ENCODE measurements around the gene RPL13. TPM values are rescaled to one million over a fixed set of nuclear protein-coding genes. Genes with fewer than 3 reads are reported as not detected.

Gene RPL13
- total RNA-seq, 1 experiment from 2014 or later: 2,157 TPM

- Histone ChIP-seq H3K27ac (ENCODE audit: insufficient read length, low read depth, low read length) (no peak overlapping the region), H2BK12ac (ENCODE audit: insufficient read length, low read depth, low read length) (no peak overlapping the region), H3K9me3 (ENCODE audit: control insufficient read depth, low read depth, low read length) (no peaks in the 10 kb centered on the region), H3K23me2 (ENCODE audit: insufficient read length, low read depth, low read length, poor library complexity, severe bottlenecking) (peaks cover 2% of the 10 kb centered on the region), H3K9ac (ENCODE audit: extremely low read depth, insufficient read length, low read length) (no peak overlapping the region), H3K23ac (ENCODE audit: insufficient read length, low read depth, low read length) (no peak overlapping the region), H2AK5ac (ENCODE audit: insufficient read length, low read length) (no peak overlapping the region), H2BK120ac (ENCODE audit: low read depth, low read length, poor library complexity, severe bottlenecking) (no peak overlapping the region), H3K79me1 (ENCODE audit: insufficient read depth, low read depth, low read length, poor library complexity, severe bottlenecking) (no peaks in the 10 kb centered on the region), H3K56ac (ENCODE audit: insufficient read length, low read depth, low read length) (no peak overlapping the region), H2BK20ac (ENCODE audit: low read depth, low read length, poor library complexity, severe bottlenecking) (no peak overlapping the region), H4K20me1 (ENCODE audit: control insufficient read depth, insufficient read depth, insufficient read length) (no peaks in the 10 kb centered on the region), H3K14ac (ENCODE audit: insufficient read depth, low read length) (no peak overlapping the region), H2AFZ (ENCODE audit: low read length) (no peak overlapping the region), H3K4ac (ENCODE audit: low read depth, low read length) (no peak overlapping the region), H3K79me2 (ENCODE audit: insufficient read depth, low read length) (no peaks in the 10 kb centered on the region), H3K4me2 (ENCODE audit: insufficient read depth, insufficient read length, low read length) (no peak overlapping the region), H2BK15ac (ENCODE audit: low read depth, low read length) (no peak overlapping the region), H4K8ac (replicated peaks; ENCODE audit: insufficient read length, low read depth, low read length) (no peak overlapping the region), H3K4me1 (ENCODE audit: insufficient read depth, low read length) (no peaks in the 10 kb centered on the region; the same call in 1 of the 2 replicates), H3K27me3 (ENCODE audit: insufficient read depth, low read length) (no peaks in the 10 kb centered on the region), H4K5ac (ENCODE audit: insufficient read length, low read depth, low read length) (no peak overlapping the region), H3T11ph (ENCODE audit: low read length) (no peak overlapping the region), H3K18ac (ENCODE audit: insufficient read length, low read depth, low read length) (no peak overlapping the region), H2BK5ac (ENCODE audit: insufficient read length, low read length) (no peak overlapping the region), H4K91ac (ENCODE audit: insufficient read length, low read depth, low read length) (no peak overlapping the region)
- Mint-ChIP-seq H3K4me1 (peaks cover 6 to 14% of the 10 kb centered on the region in 2 experiments), H3K27me3 (ENCODE audit: low read depth) (peaks cover 3% of the 10 kb centered on the region), H3K4me3 (peak overlapping the region in 1 of 2 experiments; percentile 65; a peak in 1 of 5 replicates), H3K27ac (no peak overlapping the region; a peak in 1 of 7 replicates), H3K9me3 (peaks cover 0 to 2% of the 10 kb centered on the region in 2 experiments; a peak in 1 of 5 replicates), H3K36me3 (ENCODE audit: insufficient read depth in 1 of 3, low read depth in 3 of 3) (peaks cover 0 to 5% (median 3%) of the 10 kb centered on the region in 3 experiments; a peak in 3 of 7 replicates)
- TF ChIP-seq, protein P1, sequence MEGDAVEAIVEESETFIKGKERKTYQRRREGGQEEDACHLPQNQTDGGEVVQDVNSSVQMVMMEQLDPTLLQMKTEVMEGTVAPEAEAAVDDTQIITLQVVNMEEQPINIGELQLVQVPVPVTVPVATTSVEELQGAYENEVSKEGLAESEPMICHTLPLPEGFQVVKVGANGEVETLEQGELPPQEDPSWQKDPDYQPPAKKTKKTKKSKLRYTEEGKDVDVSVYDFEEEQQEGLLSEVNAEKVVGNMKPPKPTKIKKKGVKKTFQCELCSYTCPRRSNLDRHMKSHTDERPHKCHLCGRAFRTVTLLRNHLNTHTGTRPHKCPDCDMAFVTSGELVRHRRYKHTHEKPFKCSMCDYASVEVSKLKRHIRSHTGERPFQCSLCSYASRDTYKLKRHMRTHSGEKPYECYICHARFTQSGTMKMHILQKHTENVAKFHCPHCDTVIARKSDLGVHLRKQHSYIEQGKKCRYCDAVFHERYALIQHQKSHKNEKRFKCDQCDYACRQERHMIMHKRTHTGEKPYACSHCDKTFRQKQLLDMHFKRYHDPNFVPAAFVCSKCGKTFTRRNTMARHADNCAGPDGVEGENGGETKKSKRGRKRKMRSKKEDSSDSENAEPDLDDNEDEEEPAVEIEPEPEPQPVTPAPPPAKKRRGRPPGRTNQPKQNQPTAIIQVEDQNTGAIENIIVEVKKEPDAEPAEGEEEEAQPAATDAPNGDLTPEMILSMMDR (conservative IDR thresholded peaks at IDR 0.05): no peak
- no CpG with 5 or more reads among the region's 20 CpGs for WGBS (ENCODE audit: extremely low coverage, insufficient read length, low lambda C conversion rate)
- no peak for DNase-seq
Observed at GRCh38 chr16:89612415-89613166, 52.1 kb downstream of the RPL13 start.
